GM12878 (cell line): ENCODE results near the gene HIF3A. TPM values are rescaled to one million over a fixed set of nuclear protein-coding genes. Genes with fewer than 3 reads are reported as not detected.

ENCODE experiments used
- ATAC-seq: fragments of 200-7000 bp; cut with Tn5 transposase; 3 replicates; pipeline ENCODE4 v1.9.1; 2020; ENCODE audit warnings: mild to moderate bottlenecking, moderate library complexity
- BruUV-seq: library from RNA; stranded (reverse); fragments of 400-500 nt; replicated peaks from 2 replicates; lab custom pipeline; 2021; lab: Mats Ljungman, UMichigan
- CTCF ChIA-PET: fragments of 300-600 bp; sonication (Branson Sonifier 250); formaldehyde crosslinking; extraction: SDS; loops from one replicate; lab custom pipeline; 2021; ENCODE audit warnings: inconsistent platforms; lab: Yijun Ruan, JAX
- POLR2A ChIA-PET: fragments of 350-600 bp; formaldehyde crosslinking; extraction: SDS; loops from one replicate; lab custom pipeline; 2021; ENCODE audit warnings: inconsistent platforms; lab: Charles Lee
- RAD21 ChIA-PET: fragments of 300-600 bp; sonication (Branson Sonifier 250); formaldehyde crosslinking; loops from one replicate; lab custom pipeline; 2023; ENCODE audit warnings: antibody characterized with exemption; ENCODE audit not compliant: unreplicated experiment; lab: Charles Lee
- SMC1A ChIA-PET: fragments of 300-600 bp; sonication (Branson Sonifier 250); formaldehyde crosslinking; loops from one replicate; lab custom pipeline; 2023; ENCODE audit not compliant: unreplicated experiment, uncharacterized antibody; lab: Charles Lee
- DNase-seq: peaks from one replicate; pipeline ENCODE4 v3.0.0-alpha.2; 2011; ENCODE audit warnings: low read depth, low spot score
- FAIRE-seq: peaks from 3 replicates; lab custom pipeline; 2011; peaks lifted over from hg19 to GRCh38; lab: Jason Lieb, UNC
- H2AFZ ChIP-seq: 2 replicates; pipeline ENCODE4 v1.6.0; 2011; ENCODE audit warnings: low read depth, low read length, control low read depth; ENCODE audit not compliant: control insufficient read depth
- H3K27ac ChIP-seq: 2 replicates; pipeline ENCODE4 v1.5.1; 2011; ENCODE audit warnings: control low read depth; ENCODE audit not compliant: control insufficient read depth, insufficient read depth
- H3K27me3 ChIP-seq, 2 experiments: replicated peaks in 1 of 2; 2 replicates each; pipeline versions ENCODE4 v1.6.0 to v1.6.1; 2011; ENCODE audit warnings: low read length in 1 of 2; ENCODE audit not compliant: control insufficient read depth in 2 of 2, insufficient read depth in 2 of 2
- H3K36me3 ChIP-seq, 2 experiments: 2 replicates each; pipeline ENCODE4 v1.5.1; 2011; ENCODE audit warnings: low read length in 1 of 2; ENCODE audit not compliant: control insufficient read depth in 2 of 2, insufficient read depth in 2 of 2
- H3K4me1 ChIP-seq: 2 replicates; pipeline ENCODE4 v1.6.1; 2011; ENCODE audit warnings: mild to moderate bottlenecking, low read length, moderate library complexity, mixed read lengths; ENCODE audit not compliant: control insufficient read depth, insufficient read depth
- H3K4me2 ChIP-seq: 2 replicates; pipeline ENCODE4 v1.6.0; 2011; ENCODE audit warnings: control low read depth; ENCODE audit not compliant: control insufficient read depth, insufficient read depth
- H3K4me3 ChIP-seq: fragments of 200-600 bp; sonication (generic); 2 replicates; pipeline ENCODE4 v1.5.1; 2016
- H3K79me2 ChIP-seq: 2 replicates; pipeline ENCODE4 v1.6.0; 2011; ENCODE audit warnings: low read length; ENCODE audit not compliant: control insufficient read depth, insufficient read depth
- H3K9ac ChIP-seq: 2 replicates; pipeline ENCODE4 v1.8.0; 2011; ENCODE audit warnings: low read length, control low read depth, mixed read lengths; ENCODE audit not compliant: control insufficient read depth, insufficient read depth
- H3K9me3 ChIP-seq: replicated peaks from 3 replicates; pipeline ENCODE4 v1.5.1; 2011; ENCODE audit warnings: mild to moderate bottlenecking, low read length; ENCODE audit not compliant: control insufficient read depth, insufficient read depth
- H4K20me1 ChIP-seq: 2 replicates; pipeline ENCODE4 v1.6.0; 2011; ENCODE audit not compliant: control insufficient read depth, insufficient read depth
- NFYB ChIP-seq: IDR thresholded peaks from 2 replicates; pipeline ENCODE4 v1.6.1; 2011; ENCODE audit warnings: low read depth, mild to moderate bottlenecking, low read length, improper control_type of control experiment, moderate library complexity; ENCODE audit not compliant: insufficient read depth
- TAF1 ChIP-seq: IDR thresholded peaks from 2 replicates; pipeline ENCODE4 v1.6.1; 2011; ENCODE audit warnings: mild to moderate bottlenecking, low read depth, low read length, borderline replicate concordance
- ZZZ3 ChIP-seq: IDR thresholded peaks from 2 replicates; pipeline ENCODE4 v1.6.1; 2011; ENCODE audit warnings: low read depth; ENCODE audit not compliant: control insufficient read depth, insufficient read length
- WGBS: methylation state at CpG from one replicate; pipeline ENCODE4 v1.1.6; 2016; ENCODE audit warnings: low lambda C conversion rate; ENCODE audit not compliant: insufficient replicate concordance, insufficient coverage; ENCODE audit errors: missing lambda C conversion rate; 5-methylcytosine and 5-hydroxymethylcytosine counted together
- in situ Hi-C: fragments of 300-500 bp; cut with MboI; formaldehyde crosslinking; loops from 9 replicates; pipeline ENCODE4 v1.14.3; 2018; ENCODE audit warnings: mixed read lengths
- intact Hi-C: fragments of 100-400 bp; cut with micrococcal nuclease; formaldehyde crosslinking; loops from one replicate; pipeline ENCODE4 v1.14.2; 2022; ENCODE audit not compliant: unreplicated experiment
- polyA plus RNA-seq, 11 experiments: library from polyadenylated mRNA; depleted of rRNA in 4 of 11; unstranded in 6 of 11; stranded (reverse) in 5 of 11; fragments of >200 nt; fragmentation: Nextera tagmentation in 4 of 11; fragmentation: Illumina TruSeq in 1 of 11; extraction: Ambion mirVana in 4 of 11; extraction: Trizol in 1 of 11; gene quantifications; 1 replicate in 1 of 11; 2 replicates in 10 of 11; pipeline versions ENCODE4 v1.2.1 to v1.2.3, GENCODE V29; 2011 to 2016; ENCODE audit warnings: inconsistent platforms in 2 of 11, missing spikeins in 2 of 11, low read depth in 1 of 11
- total RNA-seq, 4 experiments: library from RNA; depleted of rRNA in 3 of 4; stranded (reverse); fragments of >200 nt in 3 of 4; fragmentation: Illumina TruSeq in 1 of 4; extraction: Trizol in 1 of 4; gene quantifications; 2 replicates each; pipeline versions ENCODE4 v1.2.1 to v1.2.3, GENCODE V29; 2013 to 2021
- TF ChIP-seq, protein P1 (sequence below): fragments of 150-350 bp; IDR thresholded peaks from 2 replicates; pipeline ENCODE4 v1.6.1; 2014; ENCODE audit warnings: mild to moderate bottlenecking, low read depth, low read length
- TF ChIP-seq, protein P2 (sequence below): fragments of 450-650 bp; IDR thresholded peaks from 2 replicates; pipeline ENCODE4 v1.6.1; 2017; ENCODE audit warnings: low read depth, mild to moderate bottlenecking, moderate library complexity

Gene HIF3A
- total and polyA plus RNA-seq, 10 of the 15 experiments (the other 5 are each of a cell fraction or from before 2014, with no cell fraction given), result 0.03 to 0.20 (median 0.06) TPM; not detected in 5

DNA sequence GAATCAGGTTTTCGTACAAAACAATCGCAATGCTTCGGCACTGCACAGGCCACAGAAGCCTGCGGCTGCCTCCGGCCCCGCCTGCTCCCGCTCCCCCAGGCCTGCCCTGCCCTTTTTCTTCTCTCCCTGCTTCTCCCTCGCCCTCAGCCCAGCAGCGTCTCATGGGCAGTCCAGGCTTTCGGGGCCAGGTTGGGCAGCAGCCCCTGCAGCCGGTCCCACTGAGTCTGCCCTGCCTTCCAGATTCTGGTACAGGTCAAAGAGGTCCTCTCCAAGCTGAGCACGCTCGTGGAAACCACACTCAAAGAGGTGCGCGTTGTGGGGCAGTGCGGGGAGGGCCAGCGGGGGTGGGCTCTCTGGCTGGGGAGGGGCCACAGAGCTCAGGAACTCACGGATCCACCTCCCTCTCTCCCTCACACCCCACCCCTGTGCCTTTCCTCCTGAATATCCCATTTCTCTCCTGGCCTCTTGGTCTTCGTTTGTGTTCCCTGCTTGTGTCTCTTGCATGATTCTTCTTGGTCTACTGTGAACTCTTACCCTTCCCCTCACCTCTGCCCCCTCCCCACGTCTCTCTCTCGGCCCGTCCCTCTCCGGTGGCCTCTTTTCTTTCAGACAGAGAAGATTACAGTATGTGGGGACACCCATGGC lies 86.5 kb downstream of the HIF3A start:
- Histone ChIP-seq H3K27me3 (no peaks in the 10 kb centered on the region), H3K4me2 (no peak overlapping the region), H3K4me3 (no peak overlapping the region), H3K9me3 (no peaks in the 10 kb centered on the region), H3K36me3 (peaks cover 32 to 39% of the 10 kb centered on the region in 2 experiments), H3K4me1 (no peaks in the 10 kb centered on the region), H2AFZ (no peak overlapping the region), H3K79me2 (no peaks in the 10 kb centered on the region), H3K27ac (no peak overlapping the region), H3K9ac (no peak overlapping the region), H4K20me1 (no peaks in the 10 kb centered on the region)
- no peak for ATAC-seq
- no TSS peak for BruUV-seq
- POLR2A ChIA-PET, result no interaction called here
- CTCF ChIA-PET, result no interaction called here
- no peak for DNase-seq
- SMC1A ChIA-PET, result interaction anchor here (1.0 kb wide), 1 partner anchor 8 kb away, joined by 3 read pairs; no protein-coding TSS in a partner anchor
- 100% methylated on average over 18 of the region's 23 CpGs for WGBS
- TF ChIP-seq NFYB, result no peak
- TF ChIP-seq, protein P1, sequence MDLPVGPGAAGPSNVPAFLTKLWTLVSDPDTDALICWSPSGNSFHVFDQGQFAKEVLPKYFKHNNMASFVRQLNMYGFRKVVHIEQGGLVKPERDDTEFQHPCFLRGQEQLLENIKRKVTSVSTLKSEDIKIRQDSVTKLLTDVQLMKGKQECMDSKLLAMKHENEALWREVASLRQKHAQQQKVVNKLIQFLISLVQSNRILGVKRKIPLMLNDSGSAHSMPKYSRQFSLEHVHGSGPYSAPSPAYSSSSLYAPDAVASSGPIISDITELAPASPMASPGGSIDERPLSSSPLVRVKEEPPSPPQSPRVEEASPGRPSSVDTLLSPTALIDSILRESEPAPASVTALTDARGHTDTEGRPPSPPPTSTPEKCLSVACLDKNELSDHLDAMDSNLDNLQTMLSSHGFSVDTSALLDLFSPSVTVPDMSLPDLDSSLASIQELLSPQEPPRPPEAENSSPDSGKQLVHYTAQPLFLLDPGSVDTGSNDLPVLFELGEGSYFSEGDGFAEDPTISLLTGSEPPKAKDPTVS, result no peak
- no peak for TF ChIP-seq TAF1
- TF ChIP-seq, protein P2, sequence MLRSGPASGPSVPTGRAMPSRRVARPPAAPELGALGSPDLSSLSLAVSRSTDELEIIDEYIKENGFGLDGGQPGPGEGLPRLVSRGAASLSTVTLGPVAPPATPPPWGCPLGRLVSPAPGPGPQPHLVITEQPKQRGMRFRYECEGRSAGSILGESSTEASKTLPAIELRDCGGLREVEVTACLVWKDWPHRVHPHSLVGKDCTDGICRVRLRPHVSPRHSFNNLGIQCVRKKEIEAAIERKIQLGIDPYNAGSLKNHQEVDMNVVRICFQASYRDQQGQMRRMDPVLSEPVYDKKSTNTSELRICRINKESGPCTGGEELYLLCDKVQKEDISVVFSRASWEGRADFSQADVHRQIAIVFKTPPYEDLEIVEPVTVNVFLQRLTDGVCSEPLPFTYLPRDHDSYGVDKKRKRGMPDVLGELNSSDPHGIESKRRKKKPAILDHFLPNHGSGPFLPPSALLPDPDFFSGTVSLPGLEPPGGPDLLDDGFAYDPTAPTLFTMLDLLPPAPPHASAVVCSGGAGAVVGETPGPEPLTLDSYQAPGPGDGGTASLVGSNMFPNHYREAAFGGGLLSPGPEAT, result no peak
- TF ChIP-seq ZZZ3, result no peak
- in situ Hi-C loops, result no loop called here
- RAD21 ChIA-PET, result no interaction called here
- FAIRE-seq, result no peak
- intact Hi-C loops, result no loop called here
